GM12878 (cell line): ENCODE measurements around the gene NSUN2. TPM values are rescaled to one million over a fixed set of nuclear protein-coding genes. Genes with fewer than 3 reads are reported as not detected.

Experiments used
- ATAC-seq: fragments of 200-7000 bp; cut with Tn5 transposase; 3 replicates; pipeline ENCODE4 v1.9.1; 2020; ENCODE audit warnings: mild to moderate bottlenecking, moderate library complexity
- BruUV-seq: library from RNA; stranded (reverse); fragments of 400-500 nt; replicated peaks from 2 replicates; lab custom pipeline; 2021; lab: Mats Ljungman, UMichigan
- CTCF ChIA-PET: fragments of 300-600 bp; sonication (Branson Sonifier 250); formaldehyde crosslinking; extraction: SDS; loops from one replicate; lab custom pipeline; 2021; ENCODE audit warnings: inconsistent platforms; lab: Yijun Ruan, JAX
- POLR2A ChIA-PET: fragments of 350-600 bp; formaldehyde crosslinking; extraction: SDS; loops from one replicate; lab custom pipeline; 2021; ENCODE audit warnings: inconsistent platforms; lab: Charles Lee
- RAD21 ChIA-PET: fragments of 300-600 bp; sonication (Branson Sonifier 250); formaldehyde crosslinking; loops from one replicate; lab custom pipeline; 2023; ENCODE audit warnings: antibody characterized with exemption; ENCODE audit not compliant: unreplicated experiment; lab: Charles Lee
- SMC1A ChIA-PET: fragments of 300-600 bp; sonication (Branson Sonifier 250); formaldehyde crosslinking; loops from one replicate; lab custom pipeline; 2023; ENCODE audit not compliant: unreplicated experiment, uncharacterized antibody; lab: Charles Lee
- DNase-seq: peaks from one replicate; pipeline ENCODE4 v3.0.0-alpha.2; 2011; ENCODE audit warnings: low read depth, low spot score
- FAIRE-seq: peaks from 3 replicates; lab custom pipeline; 2011; peaks lifted over from hg19 to GRCh38; lab: Jason Lieb, UNC
- H2AFZ ChIP-seq: 2 replicates; pipeline ENCODE4 v1.6.0; 2011; ENCODE audit warnings: low read depth, low read length, control low read depth; ENCODE audit not compliant: control insufficient read depth
- H3K27ac ChIP-seq: 2 replicates; pipeline ENCODE4 v1.5.1; 2011; ENCODE audit warnings: control low read depth; ENCODE audit not compliant: control insufficient read depth, insufficient read depth
- H3K27me3 ChIP-seq, 2 experiments: replicated peaks in 1 of 2; 2 replicates each; pipeline versions ENCODE4 v1.6.0 to v1.6.1; 2011; ENCODE audit warnings: low read length in 1 of 2; ENCODE audit not compliant: control insufficient read depth in 2 of 2, insufficient read depth in 2 of 2
- H3K36me3 ChIP-seq, 2 experiments: 2 replicates each; pipeline ENCODE4 v1.5.1; 2011; ENCODE audit warnings: low read length in 1 of 2; ENCODE audit not compliant: control insufficient read depth in 2 of 2, insufficient read depth in 2 of 2
- H3K4me1 ChIP-seq: 2 replicates; pipeline ENCODE4 v1.6.1; 2011; ENCODE audit warnings: mild to moderate bottlenecking, low read length, moderate library complexity, mixed read lengths; ENCODE audit not compliant: control insufficient read depth, insufficient read depth
- H3K4me2 ChIP-seq: 2 replicates; pipeline ENCODE4 v1.6.0; 2011; ENCODE audit warnings: control low read depth; ENCODE audit not compliant: control insufficient read depth, insufficient read depth
- H3K4me3 ChIP-seq: fragments of 200-600 bp; sonication (generic); 2 replicates; pipeline ENCODE4 v1.5.1; 2016
- H3K79me2 ChIP-seq: 2 replicates; pipeline ENCODE4 v1.6.0; 2011; ENCODE audit warnings: low read length; ENCODE audit not compliant: control insufficient read depth, insufficient read depth
- H3K9ac ChIP-seq: 2 replicates; pipeline ENCODE4 v1.8.0; 2011; ENCODE audit warnings: low read length, control low read depth, mixed read lengths; ENCODE audit not compliant: control insufficient read depth, insufficient read depth
- H3K9me3 ChIP-seq: replicated peaks from 3 replicates; pipeline ENCODE4 v1.5.1; 2011; ENCODE audit warnings: mild to moderate bottlenecking, low read length; ENCODE audit not compliant: control insufficient read depth, insufficient read depth
- H4K20me1 ChIP-seq: 2 replicates; pipeline ENCODE4 v1.6.0; 2011; ENCODE audit not compliant: control insufficient read depth, insufficient read depth
- CHD2 ChIP-seq: IDR thresholded peaks from 2 replicates; pipeline ENCODE4 v1.6.1; 2011; ENCODE audit warnings: low read depth, low read length, improper control_type of control experiment, borderline replicate concordance
- DPF2 ChIP-seq: fragments of 450-650 bp; IDR thresholded peaks from 2 replicates; pipeline ENCODE4 v1.6.1; 2017; ENCODE audit warnings: mild to moderate bottlenecking
- FOS ChIP-seq: IDR thresholded peaks from 3 replicates; pipeline ENCODE4 v1.6.1; 2011; ENCODE audit warnings: borderline replicate concordance; ENCODE audit not compliant: insufficient read length; ENCODE audit errors: extremely low read depth
- HDAC2 ChIP-seq: fragments of 200-600 bp; sonication (generic); IDR thresholded peaks from 2 replicates; pipeline ENCODE4 v1.6.1; 2017
- IRF3 ChIP-seq: fragments of 450-650 bp; IDR thresholded peaks from 2 replicates; pipeline ENCODE4 v1.6.1; 2014; ENCODE audit warnings: mild to moderate bottlenecking
- MLLT1 ChIP-seq: fragments of 450-650 bp; IDR thresholded peaks from 2 replicates; pipeline ENCODE4 v1.6.1; 2016; ENCODE audit warnings: mild to moderate bottlenecking
- POLR2AphosphoS2 ChIP-seq: IDR thresholded peaks from 2 replicates; pipeline ENCODE4 v1.6.1; 2011; ENCODE audit warnings: low read depth, mild to moderate bottlenecking, low read length, improper control_type of control experiment, moderate library complexity
- RBBP5 ChIP-seq: fragments of 200-600 bp; sonication (generic); conservative IDR thresholded peaks from 2 replicates; pipeline ENCODE4 v1.6.1; 2016
- RELA ChIP-seq: fragments of 450-650 bp; IDR thresholded peaks from 2 replicates; pipeline ENCODE4 v1.8.0; 2014; ENCODE audit warnings: borderline replicate concordance; ENCODE audit not compliant: partially characterized antibody
- SMAD1 ChIP-seq: fragments of 450-650 bp; IDR thresholded peaks from 2 replicates; pipeline ENCODE4 v1.6.1; 2018; ENCODE audit warnings: mild to moderate bottlenecking, low read depth; ENCODE audit not compliant: partially characterized antibody
- SREBF1 ChIP-seq: IDR thresholded peaks from 2 replicates; pipeline ENCODE4 v1.6.1; 2012; ENCODE audit warnings: mild to moderate bottlenecking, low read length
- SREBF2 ChIP-seq: IDR thresholded peaks from 2 replicates; pipeline ENCODE4 v1.6.1; 2012; ENCODE audit warnings: mild to moderate bottlenecking, low read length
- YBX1 ChIP-seq: fragments of 450-650 bp; IDR thresholded peaks from 2 replicates; pipeline ENCODE4 v1.6.1; 2016; ENCODE audit warnings: antibody characterized with exemption
- YY1 ChIP-seq: IDR thresholded peaks from 2 replicates; pipeline ENCODE4 v1.6.1; 2011; ENCODE audit warnings: low read depth, mild to moderate bottlenecking, low read length
- WGBS: methylation state at CpG from one replicate; pipeline ENCODE4 v1.1.6; 2016; ENCODE audit warnings: low lambda C conversion rate; ENCODE audit not compliant: insufficient replicate concordance, insufficient coverage; ENCODE audit errors: missing lambda C conversion rate; 5-methylcytosine and 5-hydroxymethylcytosine counted together
- in situ Hi-C: fragments of 300-500 bp; cut with MboI; formaldehyde crosslinking; loops from 9 replicates; pipeline ENCODE4 v1.14.3; 2018; ENCODE audit warnings: mixed read lengths
- intact Hi-C: fragments of 100-400 bp; cut with micrococcal nuclease; formaldehyde crosslinking; loops from one replicate; pipeline ENCODE4 v1.14.2; 2022; ENCODE audit not compliant: unreplicated experiment
- polyA plus RNA-seq, 11 experiments: library from polyadenylated mRNA; depleted of rRNA in 4 of 11; unstranded in 6 of 11; stranded (reverse) in 5 of 11; fragments of >200 nt; fragmentation: Nextera tagmentation in 4 of 11; fragmentation: Illumina TruSeq in 1 of 11; extraction: Ambion mirVana in 4 of 11; extraction: Trizol in 1 of 11; gene quantifications; 1 replicate in 1 of 11; 2 replicates in 10 of 11; pipeline versions ENCODE4 v1.2.1 to v1.2.3, GENCODE V29; 2011 to 2016; ENCODE audit warnings: inconsistent platforms in 2 of 11, missing spikeins in 2 of 11, low read depth in 1 of 11
- total RNA-seq, 4 experiments: library from RNA; depleted of rRNA in 3 of 4; stranded (reverse); fragments of >200 nt in 3 of 4; fragmentation: Illumina TruSeq in 1 of 4; extraction: Trizol in 1 of 4; gene quantifications; 2 replicates each; pipeline versions ENCODE4 v1.2.1 to v1.2.3, GENCODE V29; 2013 to 2021

Gene NSUN2
- total and polyA plus RNA-seq, 10 of the 15 experiments (the other 5 are each of a cell fraction or from before 2014, with no cell fraction given), result 8.0 to 112 (median 91.1) TPM

GRCh38 chr5:6584727-6585126 lies 48.1 kb downstream of the NSUN2 start:
- intact Hi-C loops, result loop anchor here (10.0 kb wide), 1 partner anchor 250 kb away; no protein-coding TSS in a partner anchor
- H3K9me3 ChIP-seq, result no peaks in the 10 kb centered on the region; the same call in 2 of the 3 replicates
- ChIA-PET CTCF (no interaction called here), RAD21 (no interaction called here), POLR2A (interaction anchor here (0.5 kb wide), 1 partner anchor 304 kb away, joined by 3 read pairs; no protein-coding TSS in a partner anchor), SMC1A (no interaction called here)
- ATAC-seq, result no peak
- no peaks in the 10 kb centered on the region for H3K4me1 ChIP-seq
- H3K27ac ChIP-seq, result no peak overlapping the region
- peaks cover 1 to 4% of the 10 kb centered on the region in 2 experiments; a peak in 2 of 4 replicates for H3K27me3 ChIP-seq
- WGBS, result 54% methylated on average over 8 of the region's 8 CpGs
- H2AFZ ChIP-seq, result no peak overlapping the region
- DNase-seq, result no peak
- no peak for TF ChIP-seq SREBF1
- no peak for TF ChIP-seq YBX1
- no peak for TF ChIP-seq RELA
- no peak for TF ChIP-seq CHD2
- TF ChIP-seq FOS, result no peak
- no peak for TF ChIP-seq POLR2AphosphoS2
- TF ChIP-seq HDAC2, result no peak
- TF ChIP-seq SMAD1, result no peak
- TF ChIP-seq YY1, result no peak
- TF ChIP-seq SREBF2, result no peak
- TF ChIP-seq DPF2, result no peak
- no peak for TF ChIP-seq IRF3
- no peak for TF ChIP-seq RBBP5
- TF ChIP-seq MLLT1, result no peak
- FAIRE-seq, result no peak
- H3K79me2 ChIP-seq, result no peaks in the 10 kb centered on the region
- no peak overlapping the region for H3K4me3 ChIP-seq
- H3K4me2 ChIP-seq, result no peak overlapping the region
- H4K20me1 ChIP-seq, result no peaks in the 10 kb centered on the region
- no TSS peak for BruUV-seq
- no peak overlapping the region for H3K9ac ChIP-seq
- in situ Hi-C loops, result loop anchor here (25.0 kb wide), 1 partner anchor 1097 kb away; no protein-coding TSS in a partner anchor
- H3K36me3 ChIP-seq, result no peaks in the 10 kb centered on the region
